AG09319 (cell line): ENCODE measurements around the gene PRKG2.

Experiments
- DNase-seq: peaks from one replicate; pipeline ENCODE4 v3.0.0-alpha.2; 2010; ENCODE audit warnings: low read depth; ENCODE audit errors: extremely low read depth
- CTCF ChIP-seq: IDR thresholded peaks from 2 replicates; pipeline ENCODE4 v1.5.1; 2011; ENCODE audit warnings: low read depth, mild to moderate bottlenecking, inconsistent platforms, low read length, moderate library complexity

PRKG2 gene

DNA sequence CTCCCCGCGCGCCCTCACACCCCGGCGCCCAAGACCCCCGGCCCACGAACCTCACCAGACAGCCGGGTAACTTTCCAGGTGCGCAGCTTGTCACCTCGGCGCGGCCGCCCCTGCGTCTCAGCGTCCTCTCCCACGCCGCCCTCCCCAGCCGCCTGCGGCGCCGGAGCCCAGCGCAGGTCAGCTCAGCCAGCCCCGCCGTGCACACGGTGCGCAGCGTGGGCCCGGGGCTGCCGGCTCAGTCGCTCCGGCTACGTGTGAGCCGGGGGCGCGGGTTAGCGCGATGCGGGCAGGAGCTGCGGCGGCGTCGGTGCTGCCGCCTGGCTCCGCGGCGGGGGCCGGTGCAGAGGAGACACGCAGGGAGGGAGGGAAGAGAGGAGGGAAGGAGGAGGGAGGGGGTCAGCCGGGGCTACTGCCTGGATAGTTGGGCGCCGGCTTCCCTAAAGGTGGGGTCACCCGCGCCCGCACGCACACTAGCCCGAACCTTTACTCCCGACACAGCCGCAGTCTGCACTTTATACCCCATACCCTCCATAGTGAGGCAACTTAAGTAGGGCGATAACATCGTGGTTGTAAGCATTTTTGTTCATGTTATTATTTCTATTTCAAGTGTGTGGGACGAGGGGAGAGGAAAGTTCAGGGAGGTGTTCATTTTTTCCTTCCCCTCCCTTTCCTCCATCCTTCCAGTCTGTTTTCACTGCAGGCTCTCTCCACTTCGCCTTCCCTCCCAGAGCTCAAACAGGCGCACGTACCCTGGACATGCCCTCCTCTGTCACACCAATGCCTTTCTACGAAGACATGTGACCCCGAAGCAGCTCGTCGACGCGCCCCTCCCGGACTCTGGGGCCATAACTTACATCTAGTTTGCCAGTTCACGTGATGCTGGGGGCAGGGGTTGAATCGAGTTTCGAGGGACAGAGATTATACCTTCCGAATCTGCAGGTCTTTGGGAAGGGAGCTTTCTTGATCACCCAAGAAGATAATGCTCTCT lies at the start of gene PRKG2:
TSS of gene PRKG2 (minus strand) at position 342 of the 988 bp plus-strand sequence. CDS start 10,175 bp downstream, outside the sequence.
- DNase-seq = no peak
- no peak for TF ChIP-seq CTCF

DNA sequence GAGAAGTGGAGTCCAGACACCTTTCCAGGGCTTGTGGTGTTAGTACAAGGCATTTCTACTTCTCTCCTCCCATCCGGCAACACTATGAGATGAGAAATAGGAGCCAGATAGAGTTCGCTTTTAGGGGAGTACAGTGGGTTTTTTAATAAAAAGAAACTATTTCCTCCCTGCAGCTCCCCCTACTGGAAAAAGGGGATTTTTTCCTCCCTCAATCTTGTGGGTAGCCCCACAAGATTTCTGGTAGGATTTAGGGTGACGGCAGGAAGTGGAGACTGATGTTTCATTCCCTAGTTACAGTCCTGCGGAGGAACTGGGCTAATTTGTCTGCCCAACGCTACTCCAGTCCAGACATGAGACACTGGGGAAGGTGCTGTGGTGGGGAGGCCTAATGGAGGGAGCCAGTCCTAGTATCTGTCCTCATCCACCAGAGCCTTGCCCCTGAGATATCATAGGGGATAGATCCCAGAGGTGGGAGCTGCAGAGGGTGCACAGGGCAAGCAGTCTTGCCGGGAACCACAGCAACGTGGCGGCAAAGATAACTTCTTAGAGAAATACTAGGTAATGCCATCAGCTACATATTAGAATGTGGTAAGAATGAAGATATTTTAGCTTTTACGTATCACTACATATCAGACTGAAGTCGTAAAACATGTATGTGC lies 45.5 kb upstream of the PRKG2 start:
- no peak for DNase-seq
- peak; percentile 6 for TF ChIP-seq CTCF

GRCh38 chr4:81258841-81259550 lies 44.0 kb upstream of the PRKG2 start:
- no peak for DNase-seq
- TF ChIP-seq CTCF = no peak

- DNase-seq = no peak
- no peak for TF ChIP-seq CTCF
Observed at GRCh38 chr4:81257816-81258215, 42.8 kb upstream of the PRKG2 start.

DNA sequence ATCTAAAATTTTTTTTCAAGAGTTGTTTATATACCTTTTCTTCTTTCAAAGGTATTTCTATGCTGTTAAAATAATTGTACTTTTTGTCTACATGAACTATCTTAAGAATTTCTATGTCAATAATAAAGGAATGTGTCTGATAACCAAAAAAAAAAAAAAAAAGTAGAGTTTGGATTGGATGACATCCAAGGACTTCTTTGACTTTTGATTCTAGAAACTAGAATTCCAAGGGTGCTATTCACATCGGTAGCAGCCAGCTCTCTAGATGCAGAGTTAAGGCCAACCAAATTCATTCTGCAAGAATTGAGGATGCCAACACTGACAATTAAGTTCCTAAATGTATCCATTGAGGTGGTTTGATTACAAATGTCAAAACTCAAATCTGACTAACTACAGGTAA lies 42.0 kb upstream of the PRKG2 start:
- no peak for TF ChIP-seq CTCF
- no peak for DNase-seq

DNA sequence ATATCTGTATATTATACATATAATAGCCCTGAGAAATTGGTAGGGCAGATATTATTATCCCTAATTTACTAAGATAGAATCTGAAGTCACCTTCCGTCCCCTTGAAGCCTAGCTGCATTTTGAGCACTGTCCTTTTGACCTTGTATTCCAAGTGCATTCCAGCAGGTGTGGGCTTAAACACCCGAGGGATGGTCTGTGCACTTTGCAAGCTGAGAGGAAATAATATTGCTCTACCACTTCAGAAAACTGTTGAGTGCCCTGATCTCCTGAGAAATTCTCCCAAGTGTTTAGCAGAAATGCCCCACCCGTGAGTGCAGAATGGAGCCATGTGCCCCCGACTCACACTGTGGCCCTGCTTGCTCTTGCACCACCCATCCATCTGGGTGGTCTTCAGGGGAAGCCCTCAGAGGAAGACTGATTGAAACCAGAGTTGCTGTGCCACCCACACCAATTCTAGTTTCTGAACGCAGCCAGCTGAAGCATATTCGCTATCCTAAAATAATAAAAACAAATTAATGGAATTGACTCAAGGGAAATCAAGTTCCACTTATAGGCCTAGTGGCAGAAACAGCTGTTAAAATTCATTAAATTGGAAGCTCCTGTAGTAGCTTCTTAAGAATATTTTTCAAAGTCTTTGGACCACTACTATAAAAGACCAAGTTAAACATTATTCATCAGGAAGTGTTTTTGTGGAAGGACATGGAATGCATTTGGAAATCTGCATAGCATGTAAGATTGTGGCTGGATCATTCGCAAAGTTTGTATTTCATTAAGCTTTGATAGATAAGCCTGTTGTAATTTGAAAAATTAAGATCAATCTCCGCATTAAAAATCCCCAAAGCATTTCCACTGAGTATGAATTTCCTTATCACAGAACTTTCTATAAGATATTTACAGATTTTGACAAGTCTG lies 41.3 kb upstream of the PRKG2 start:
- no peak for DNase-seq
- no peak for TF ChIP-seq CTCF
